IMR-90 (cell line): ENCODE results near the gene PLPP4. TPM values are rescaled to one million over a fixed set of nuclear protein-coding genes. Genes with fewer than 3 reads are reported as not detected.

Source experiments
- ATAC-seq: fragments of 200-7000 bp; cut with Tn5 transposase; 2 replicates; pipeline ENCODE4 v1.9.1; 2020; ENCODE audit warnings: low read depth, mild to moderate bottlenecking, moderate library complexity
- BruUV-seq: library from RNA; stranded (reverse); fragments of 400-500 nt; replicated peaks from 2 replicates; lab custom pipeline; 2021; lab: Mats Ljungman, UMichigan
- CTCF ChIA-PET: fragments of 300-600 bp; formaldehyde crosslinking; extraction: SDS; loops from one replicate; lab custom pipeline; 2021; ENCODE audit warnings: antibody characterized with exemption; lab: Yijun Ruan, JAX
- POLR2A ChIA-PET: fragments of 300-600 bp; sonication (Branson Sonifier 250); formaldehyde crosslinking; loops from one replicate; lab custom pipeline; 2022; ENCODE audit warnings: antibody characterized with exemption; ENCODE audit not compliant: unreplicated experiment; lab: Charles Lee
- DNase-seq: peaks from one replicate; pipeline ENCODE4 v3.0.0; 2013
- H2AFZ ChIP-seq: replicated peaks from 2 replicates; pipeline ENCODE3; 2013; ENCODE audit warnings: low read length, mild to moderate bottlenecking; ENCODE audit not compliant: poor library complexity
- H2AK5ac ChIP-seq: 2 replicates; pipeline ENCODE4 v1.6.1; 2013; ENCODE audit warnings: low read depth, low read length, inconsistent platforms
- H2AK9ac ChIP-seq: replicated peaks from 2 replicates; pipeline ENCODE3; 2013; ENCODE audit warnings: mild to moderate bottlenecking, low read depth, low read length, moderate library complexity; ENCODE audit not compliant: poor library complexity
- H2BK120ac ChIP-seq: 2 replicates; pipeline ENCODE4 v1.6.1; 2013; ENCODE audit warnings: low read depth, low read length, inconsistent platforms
- H2BK15ac ChIP-seq: 3 replicates; pipeline ENCODE4 v1.6.1; 2013; ENCODE audit warnings: low read depth, low read length, inconsistent platforms
- H2BK20ac ChIP-seq: 2 replicates; pipeline ENCODE4 v1.6.1; 2013; ENCODE audit warnings: low read depth, mild to moderate bottlenecking, inconsistent platforms, low read length, moderate library complexity
- H2BK5ac ChIP-seq: 2 replicates; pipeline ENCODE4 v1.6.1; 2013; ENCODE audit warnings: mild to moderate bottlenecking, low read depth, low read length, inconsistent platforms; ENCODE audit not compliant: poor library complexity, severe bottlenecking
- H3K14ac ChIP-seq: replicated peaks from 2 replicates; pipeline ENCODE4 v1.6.1; 2013; ENCODE audit warnings: low read depth, low read length, inconsistent platforms
- H3K18ac ChIP-seq: 2 replicates; pipeline ENCODE4 v1.6.1; 2013; ENCODE audit warnings: low read depth, low read length, control low read depth
- H3K23ac ChIP-seq: 2 replicates; pipeline ENCODE4 v1.6.1; 2013; ENCODE audit warnings: low read depth, low read length, inconsistent platforms
- H3K27ac ChIP-seq: 2 replicates; pipeline ENCODE4 v1.5.1; 2013; ENCODE audit warnings: mild to moderate bottlenecking, control low read depth, low read length; ENCODE audit not compliant: insufficient read depth
- H3K27me3 ChIP-seq: 2 replicates; pipeline ENCODE4 v1.6.1; 2013; ENCODE audit warnings: low read length; ENCODE audit not compliant: control insufficient read depth, insufficient read depth
- H3K36me3 ChIP-seq: 2 replicates; pipeline ENCODE4 v1.6.1; 2013; ENCODE audit warnings: low read length, mixed read lengths; ENCODE audit not compliant: control insufficient read depth, insufficient read depth
- H3K4ac ChIP-seq: 2 replicates; pipeline ENCODE4 v1.6.1; 2013; ENCODE audit warnings: low read depth, low read length, inconsistent platforms
- H3K4me1 ChIP-seq: 2 replicates; pipeline ENCODE4 v1.6.1; 2013; ENCODE audit warnings: low read length, mixed read lengths; ENCODE audit not compliant: control insufficient read depth, insufficient read depth
- H3K4me2 ChIP-seq: 2 replicates; pipeline ENCODE4 v1.6.1; 2013; ENCODE audit warnings: low read depth, mild to moderate bottlenecking, control low read depth, low read length, moderate library complexity
- H3K4me3 ChIP-seq: 2 replicates; pipeline ENCODE4 v1.5.1; 2013; ENCODE audit warnings: low read depth, mild to moderate bottlenecking, control low read depth, low read length, moderate library complexity; ENCODE audit not compliant: insufficient read depth
- H3K56ac ChIP-seq: 2 replicates; pipeline ENCODE4 v1.6.1; 2013; ENCODE audit warnings: low read length, inconsistent platforms; ENCODE audit not compliant: insufficient read depth; ENCODE audit errors: extremely low read depth
- H3K79me1 ChIP-seq, 2 experiments: 2 replicates each; pipeline ENCODE4 v1.6.1; 2013; ENCODE audit warnings: low read length in 2 of 2, inconsistent platforms in 1 of 2, low read depth in 1 of 2
- H3K9ac ChIP-seq: 2 replicates; pipeline ENCODE4 v1.6.1; 2013; ENCODE audit warnings: low read depth, low read length, control low read depth
- H3K9me1 ChIP-seq: 2 replicates; pipeline ENCODE4 v1.6.1; 2013; ENCODE audit warnings: low read length, inconsistent platforms; ENCODE audit not compliant: insufficient read depth
- H3K9me3 ChIP-seq: 2 replicates; pipeline ENCODE4 v1.6.1; 2013; ENCODE audit warnings: low read length; ENCODE audit not compliant: control insufficient read depth, insufficient read depth
- H4K20me1 ChIP-seq: 2 replicates; pipeline ENCODE4 v1.6.1; 2013; ENCODE audit warnings: low read length, inconsistent platforms; ENCODE audit not compliant: insufficient read depth
- H4K5ac ChIP-seq: 2 replicates; pipeline ENCODE4 v1.6.1; 2013; ENCODE audit warnings: mild to moderate bottlenecking, low read depth, low read length, control low read depth
- H4K8ac ChIP-seq, 2 experiments: 2 replicates each; pipeline ENCODE4 v1.6.1; 2013; ENCODE audit warnings: low read depth in 2 of 2, low read length in 2 of 2, control low read depth in 1 of 2, inconsistent platforms in 1 of 2
- H4K91ac ChIP-seq: 2 replicates; pipeline ENCODE4 v1.6.1; 2013; ENCODE audit warnings: low read depth, low read length, inconsistent platforms; ENCODE audit not compliant: insufficient read depth
- NFE2L2 ChIP-seq: fragments of 150-350 bp; IDR thresholded peaks from 2 replicates; pipeline ENCODE4 v1.6.1; 2016; ENCODE audit warnings: low read depth, mild to moderate bottlenecking, low read length
- RAD21 ChIP-seq: IDR thresholded peaks from 2 replicates; pipeline ENCODE4 v1.6.1; 2012; ENCODE audit warnings: low read length, improper control_type of control experiment
- WGBS, 2 experiments: methylation state at CpG; one replicate each; pipeline versions ENCODE4 v1.1.5 to v1.1.7; 2013; ENCODE audit warnings: missing lambda C conversion rate in 2 of 2; ENCODE audit not compliant: insufficient read length in 1 of 2; ENCODE audit errors: extremely low coverage in 2 of 2; 5-methylcytosine and 5-hydroxymethylcytosine counted together
- dilution Hi-C: fragments of 300-500 bp; cut with HindIII; formaldehyde crosslinking; loops from one replicate; pipeline ENCODE4 v1.14.3; 2018; ENCODE audit warnings: low sequenced_read_pairs; ENCODE audit not compliant: unreplicated experiment
- in situ Hi-C: fragments of 300-500 bp; cut with MboI; formaldehyde crosslinking; loops from 3 replicates; pipeline ENCODE4 v1.14.3; 2019; ENCODE audit warnings: low sequenced_read_pairs, inconsistent platforms, mixed read lengths
- intact Hi-C: fragments of 100-400 bp; cut with micrococcal nuclease; formaldehyde crosslinking; loops from 2 replicates; pipeline ENCODE4 v1.10.0; 2022
- polyA plus RNA-seq, 3 experiments: library from polyadenylated mRNA; depleted of rRNA; stranded (reverse); fragments of >200 nt; gene quantifications; 2 replicates each; pipeline ENCODE4 v1.2.3, GENCODE V29; 2012; ENCODE audit warnings: low replicate concordance in 1 of 3
- total RNA-seq: library from RNA; depleted of rRNA; stranded (reverse); fragments of >200 nt; gene quantifications from 2 replicates; pipeline ENCODE4 v1.2.3, GENCODE V29; 2012

PLPP4 gene
- total and polyA plus RNA-seq, 2 of the 4 experiments (the other 2 are of a cell fraction), result 0.18 to 0.60 TPM

- Histone ChIP-seq H3K4me3 (no peak overlapping the region), H3K18ac (no peak overlapping the region), H3K4me2 (no peak overlapping the region), H3K14ac (no peak overlapping the region), H3K4ac (no peak overlapping the region), H2AK9ac (no peak overlapping the region), H2BK5ac (no peak overlapping the region), H3K79me1 (no peaks in the 10 kb centered on the region), H3K23ac (no peak overlapping the region), H3K56ac (no peak overlapping the region), H4K20me1 (no peaks in the 10 kb centered on the region), H3K27ac (no peak overlapping the region), H3K4me1 (no peaks in the 10 kb centered on the region), H2AFZ (no peak overlapping the region), H2AK5ac (no peak overlapping the region), H3K36me3 (no peaks in the 10 kb centered on the region), H3K27me3 (no peaks in the 10 kb centered on the region), H4K91ac (no peak overlapping the region), H2BK15ac (no peak overlapping the region), H4K8ac (no peak overlapping the region), H2BK120ac (no peak overlapping the region), H3K9me1 (no peaks in the 10 kb centered on the region), H3K9ac (no peak overlapping the region), H3K9me3 (peaks cover 10% of the 10 kb centered on the region), H4K5ac (no peak overlapping the region), H2BK20ac (no peak overlapping the region)
- no CpG with 5 or more reads among the region's 1 CpG for WGBS, 2 experiments
- DNase-seq (no peak), ATAC-seq (no peak)
- ChIA-PET CTCF (no interaction called here), POLR2A (no interaction called here)
- intact Hi-C loops (no loop called here), dilution Hi-C loops (no loop called here), in situ Hi-C loops (no loop called here)
- BruUV-seq, result no TSS peak
- 0 out of 2 replicates have a peak, but pooled peaks have one; percentile 31 for TF ChIP-seq NFE2L2
- TF ChIP-seq RAD21, result no peak
These were observed 175.0 kb downstream of the PLPP4 start for GRCh38 chr10:120632047-120632446.
